Measurements from ENCODE around the gene GPR33.

DNA sequence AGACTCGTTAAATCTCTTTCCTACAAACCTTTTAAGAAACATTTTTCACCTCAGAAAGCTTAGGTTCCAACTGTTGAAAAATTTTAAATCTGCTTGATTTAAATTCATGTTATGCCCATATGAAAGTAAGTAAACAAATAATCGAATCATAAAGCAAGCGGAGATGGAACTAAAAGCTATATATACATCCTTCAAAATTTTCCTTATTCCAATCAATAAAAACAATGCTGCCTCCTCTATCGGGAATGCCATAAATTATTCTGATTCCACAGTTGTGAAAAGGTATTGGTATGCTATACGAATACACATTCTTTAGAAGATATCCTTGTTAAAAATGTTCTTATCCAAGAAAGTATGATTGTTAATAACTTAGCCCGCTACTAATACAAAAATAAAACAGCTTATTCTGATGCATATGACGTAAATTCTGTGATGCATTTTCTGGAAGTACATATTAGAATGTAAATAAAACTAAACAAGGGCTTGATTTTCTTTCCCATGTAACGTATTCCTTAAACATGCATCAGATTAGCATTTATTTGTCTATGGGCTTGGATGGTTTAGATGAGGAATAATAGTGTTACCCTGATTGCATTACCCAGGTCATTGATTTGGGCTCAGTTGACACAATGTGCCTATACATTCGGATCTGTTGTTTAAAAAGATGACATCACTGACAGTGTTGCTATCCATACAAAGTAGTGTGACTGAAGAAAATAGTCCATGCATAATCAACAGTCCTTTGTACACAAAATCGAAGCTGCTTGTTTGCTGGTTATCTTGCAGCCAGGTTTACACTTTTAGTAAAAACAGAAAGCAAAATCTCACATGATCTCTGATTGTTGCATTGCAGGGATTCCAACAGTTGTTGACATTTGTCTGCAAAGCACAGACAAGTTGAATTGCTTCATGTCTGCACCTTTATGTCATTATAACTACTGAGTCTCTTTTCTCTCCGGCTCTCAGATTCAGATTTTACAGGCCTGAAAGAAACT lies 29.9 kb downstream of the GPR33 start:
- no peak for TF ChIP-seq TAF1 (IDR thresholded peaks at IDR 0.05; ENCODE audit: borderline replicate concordance, low read depth, low read length)
- TF ChIP-seq POLR2A (IDR thresholded peaks at IDR 0.05; ENCODE audit: low read depth, low read length) = no peak
- no peak for TF ChIP-seq POLR2AphosphoS5 (IDR thresholded peaks at IDR 0.05; ENCODE audit: low read depth, low read length)

Measured in GM12892 (cell line).